ENCODE measurements around the gene CEACAM6. TPM values are rescaled to one million over a fixed set of nuclear protein-coding genes. Genes with fewer than 3 reads are reported as not detected.

CEACAM6 gene
- total RNA-seq, 1 donor from 2014 or later: 2.2 TPM

GRCh38 chr19:41796362-41796761 is 41.0 kb downstream of the CEACAM6 start, which contains the start of gene CEACAM3:
Gene CEACAM3, plus strand, starts transcription at chr19:41796587. Its CDS starts 91 bp downstream, at chr19:41796678.
- no peak for DNase-seq (ENCODE audit: low spot score)

- DNase-seq (ENCODE audit: low spot score): no peak
Measured at GRCh38 chr19:41796901-41797300, 41.6 kb downstream of the CEACAM6 start.

GRCh38 chr19:41799444-41800000 is 44.2 kb downstream of the CEACAM6 start:
- no peak for DNase-seq (ENCODE audit: low spot score)

DNA sequence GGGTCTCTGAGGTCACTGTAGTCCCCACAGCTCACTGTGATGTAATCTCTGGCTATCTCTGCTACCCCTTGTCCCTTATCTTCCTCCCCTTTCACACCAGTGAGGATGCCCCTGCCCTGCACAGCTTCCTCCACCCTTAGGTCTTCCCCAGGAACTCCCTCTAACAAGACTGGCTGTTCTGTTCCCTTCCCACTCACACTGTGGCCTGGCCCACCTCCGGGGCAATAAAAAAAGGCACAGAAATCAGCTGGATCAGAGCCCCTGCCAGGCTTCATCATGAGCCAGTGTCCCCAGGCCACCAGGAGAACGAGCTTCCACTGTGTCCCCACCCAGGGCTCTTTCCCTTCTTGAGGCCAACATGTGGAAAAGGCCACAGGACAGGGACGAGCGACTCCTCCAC is 45.7 kb downstream of the CEACAM6 start:
- DNase-seq (ENCODE audit: low spot score): no peak

DNA sequence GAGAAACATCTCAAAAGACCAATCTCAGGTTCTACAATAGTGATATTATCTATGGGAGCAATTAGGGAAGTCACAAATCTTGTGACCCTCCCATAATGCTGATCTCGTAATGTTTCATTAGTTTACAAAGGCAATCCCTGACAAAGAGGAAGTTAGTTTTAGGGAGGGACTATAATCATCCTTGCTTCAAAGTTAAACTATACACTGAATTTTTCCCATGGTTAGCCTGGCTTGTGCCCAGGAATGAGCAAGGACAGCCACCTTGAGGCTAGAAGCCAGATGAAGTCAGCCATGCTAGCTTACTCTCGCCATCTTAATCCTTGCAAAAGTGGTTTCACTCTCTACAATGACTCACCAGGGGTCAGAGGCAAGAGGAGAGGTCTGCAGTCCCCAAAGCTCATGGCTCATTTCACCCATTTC is 46.5 kb downstream of the CEACAM6 start:
- no peak for DNase-seq (ENCODE audit: low spot score)

DNA sequence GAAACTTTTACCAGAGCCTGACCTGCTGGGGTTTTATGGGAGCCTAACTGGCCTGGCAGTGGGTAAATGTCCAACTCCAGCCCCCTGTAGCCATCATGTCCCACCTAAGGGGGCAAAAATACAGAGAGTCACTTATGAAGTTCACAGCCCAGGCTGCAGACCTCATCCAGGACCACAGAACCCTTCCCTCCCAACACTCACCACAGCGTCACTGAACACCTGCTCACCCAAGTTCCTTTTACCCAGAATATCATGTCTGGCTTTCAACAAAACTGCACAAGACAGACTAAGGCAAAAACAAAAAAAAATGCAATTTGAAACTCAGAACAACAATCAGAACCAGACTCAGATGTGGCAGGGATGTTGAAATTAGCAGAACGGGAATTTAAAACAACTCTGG is 47.4 kb downstream of the CEACAM6 start:
- DNase-seq (ENCODE audit: low spot score): no peak

- no peak for DNase-seq (ENCODE audit: low spot score)
Measured at GRCh38 chr19:41804336-41804735, 49.0 kb downstream of the CEACAM6 start.

GRCh38 chr19:41807176-41807575 is 51.8 kb downstream of the CEACAM6 start:
- DNase-seq (ENCODE audit: low spot score): no peak

GRCh38 chr19:41808663-41809566 is 53.6 kb downstream of the CEACAM6 start:
- DNase-seq (ENCODE audit: low spot score): no peak

DNA sequence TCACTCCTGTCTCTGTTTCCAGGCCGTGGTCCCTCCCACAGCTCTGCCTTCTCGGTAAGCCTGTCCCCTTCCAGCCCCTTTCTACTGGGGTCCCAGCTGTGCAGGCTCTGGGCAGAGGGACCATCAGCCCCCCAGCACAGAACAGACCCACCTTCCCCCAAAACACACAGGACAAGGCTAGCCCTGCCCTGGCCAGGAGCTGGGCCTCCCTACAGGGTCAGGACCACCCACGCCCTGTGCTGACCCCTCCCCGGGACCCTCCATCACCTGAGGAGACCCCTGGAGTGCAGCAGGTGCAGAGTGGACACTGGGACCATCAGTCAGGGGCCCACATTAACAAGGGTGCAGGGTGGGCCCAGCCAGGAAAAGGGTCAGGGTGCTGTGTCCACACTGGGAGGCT is 55.0 kb downstream of the CEACAM6 start:
- DNase-seq (ENCODE audit: low spot score): no peak

GRCh38 chr19:41811036-41811435 is 55.7 kb downstream of the CEACAM6 start:
- no peak for DNase-seq (ENCODE audit: low spot score)

- DNase-seq (ENCODE audit: low spot score): no peak
Measured at GRCh38 chr19:41811981-41812380, 56.7 kb downstream of the CEACAM6 start.

DNA sequence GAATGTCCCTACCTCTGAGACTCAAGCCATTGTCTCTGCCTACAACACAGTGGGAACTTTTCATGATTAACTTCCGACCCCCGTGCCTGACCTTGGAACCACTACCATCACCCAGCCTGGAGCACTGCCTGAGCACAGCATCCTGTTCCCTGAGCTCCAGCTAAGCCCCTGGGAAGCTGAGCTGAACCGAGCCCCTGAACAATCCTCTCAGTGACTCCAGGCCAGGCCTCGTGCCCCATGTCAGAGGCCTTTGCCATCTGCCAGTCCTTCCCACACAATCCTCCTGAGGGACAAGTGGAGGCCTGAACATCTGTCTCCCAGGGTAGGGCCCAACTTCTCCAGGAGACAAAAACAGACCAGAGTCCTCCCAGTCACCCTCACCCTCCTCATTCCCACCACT is 58.6 kb downstream of the CEACAM6 start:
- no peak for DNase-seq (ENCODE audit: low spot score)

DNA sequence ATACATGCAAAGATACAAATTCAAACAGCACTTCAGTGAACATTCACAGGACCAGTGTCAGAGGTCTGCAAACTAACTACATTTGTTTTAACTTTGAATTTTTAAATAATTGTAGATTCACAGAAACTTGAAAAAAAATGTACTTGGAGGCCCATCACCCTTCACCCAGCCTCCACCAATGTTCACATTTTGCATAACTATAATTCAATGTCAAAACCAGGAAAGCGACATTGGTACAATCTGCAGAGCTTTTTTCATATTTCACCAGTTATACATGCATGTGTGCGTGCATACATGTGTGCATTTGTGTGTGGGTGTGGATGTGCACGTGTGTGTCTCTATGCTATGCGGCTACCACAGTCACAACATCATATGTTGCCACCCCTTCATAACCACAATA is 60.0 kb downstream of the CEACAM6 start:
- no peak for DNase-seq (ENCODE audit: low spot score)

DNA sequence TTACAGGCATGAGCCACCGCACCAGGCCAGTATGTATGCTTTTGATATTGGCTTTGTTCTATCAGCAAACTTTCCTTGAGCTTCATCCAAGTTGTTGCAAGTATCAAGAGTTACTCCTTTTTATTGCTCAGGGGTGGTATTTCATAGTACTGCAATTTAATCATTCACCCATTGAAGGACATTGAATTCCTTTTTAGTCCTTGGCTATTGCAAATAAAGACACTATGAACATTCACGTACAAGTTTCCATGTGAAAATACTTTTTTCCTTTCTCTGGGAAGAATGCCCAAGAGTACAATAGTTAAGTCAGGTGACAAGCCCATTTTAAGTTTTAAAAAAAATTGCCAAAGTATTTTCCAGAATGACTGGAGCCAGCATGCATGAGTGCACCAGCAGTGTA is 61.4 kb downstream of the CEACAM6 start:
- no peak for DNase-seq (ENCODE audit: low spot score)

- no peak for DNase-seq (ENCODE audit: low spot score)
Measured at GRCh38 chr19:41821003-41821735, 65.8 kb downstream of the CEACAM6 start.

Other genes starting within 250 kb of the CEACAM6 start
- not detected for gene CEACAM21, start 179.4 kb upstream of the CEACAM6 start, total RNA-seq (ENCODE audit: insufficient read depth, low replicate concordance)
- not detected for gene CEACAM4, start 128.5 kb upstream of the CEACAM6 start, total RNA-seq (ENCODE audit: insufficient read depth, low replicate concordance)
- 3.6 TPM for gene CEACAM7, start 67.3 kb upstream of the CEACAM6 start, total RNA-seq (ENCODE audit: insufficient read depth, low replicate concordance)
- gene CEACAM5, start 46.9 kb upstream of the CEACAM6 start, total RNA-seq (ENCODE audit: insufficient read depth, low replicate concordance): 1.2 TPM
- 3.4 TPM for gene CEACAM3, start 41.1 kb downstream of the CEACAM6 start, total RNA-seq (ENCODE audit: insufficient read depth, low replicate concordance)
- gene LYPD4, start 89.2 kb downstream of the CEACAM6 start, total RNA-seq (ENCODE audit: insufficient read depth, low replicate concordance): not detected
- 2.9 TPM for gene DMRTC2, start 89.5 kb downstream of the CEACAM6 start, total RNA-seq (ENCODE audit: insufficient read depth, low replicate concordance)
- 1,124 TPM for gene RPS19, start 104.7 kb downstream of the CEACAM6 start, total RNA-seq (ENCODE audit: insufficient read depth, low replicate concordance)
- not detected for gene CD79A, start 121.7 kb downstream of the CEACAM6 start, total RNA-seq (ENCODE audit: insufficient read depth, low replicate concordance)
- 30.3 TPM for gene ARHGEF1, start 127.7 kb downstream of the CEACAM6 start, total RNA-seq (ENCODE audit: insufficient read depth, low replicate concordance)
- gene ERFL, start 172.9 kb downstream of the CEACAM6 start, total RNA-seq (ENCODE audit: insufficient read depth, low replicate concordance): not detected
- gene RABAC1, start 203.8 kb downstream of the CEACAM6 start, total RNA-seq (ENCODE audit: insufficient read depth, low replicate concordance): 146 TPM
- 3.4 TPM for gene ATP1A3, start 238.7 kb downstream of the CEACAM6 start, total RNA-seq (ENCODE audit: insufficient read depth, low replicate concordance)

Data from umbilical cord (tissue), 2 donors.